Measurements from ENCODE around the gene EXOC6B. TPM values are rescaled to one million over a fixed set of nuclear protein-coding genes. Genes with fewer than 3 reads are reported as not detected.

EXOC6B gene
- total RNA-seq, 1 donor from 2014 or later: 8.4 TPM

DNA sequence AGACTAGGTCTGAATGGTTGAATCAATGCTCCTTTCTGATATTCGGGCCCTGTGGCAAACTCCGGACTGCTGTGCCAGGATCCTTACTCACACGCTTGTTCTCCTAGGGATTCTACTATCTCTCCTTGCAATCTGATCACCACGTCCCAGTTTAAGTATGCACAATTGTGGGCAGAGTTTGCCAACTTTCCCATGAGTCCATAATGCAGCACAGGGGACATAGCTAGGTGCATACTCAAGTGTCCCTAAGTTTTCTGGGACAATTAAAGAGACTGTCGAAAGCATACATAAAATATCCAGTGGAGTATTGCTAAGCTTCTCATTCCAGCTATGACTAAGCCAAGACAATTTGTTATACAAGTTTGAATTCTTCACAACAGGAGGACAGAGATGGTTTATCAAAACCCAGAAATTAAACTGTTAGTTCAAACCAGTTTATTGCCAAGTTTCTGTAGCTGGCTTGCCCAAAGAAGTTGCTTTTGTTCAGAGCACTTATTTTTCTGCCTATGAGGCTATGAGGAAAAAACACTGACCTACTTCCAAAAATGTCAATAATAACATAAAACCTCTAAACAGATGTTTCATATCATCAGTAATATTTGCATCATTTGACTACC is 136.1 kb downstream of the EXOC6B start:
- no peak overlapping the region for H3K27ac Mint-ChIP-seq
- no peak for DNase-seq
- no peaks in the 10 kb centered on the region for H3K27me3 Mint-ChIP-seq
- no peaks in the 10 kb centered on the region for H3K4me1 Mint-ChIP-seq
- intact Hi-C loops (cut with micrococcal nuclease): no loop called here
- H3K36me3 Mint-ChIP-seq (ENCODE audit: low read depth): no peaks in the 10 kb centered on the region
- H3K9me3 Mint-ChIP-seq: no peaks in the 10 kb centered on the region
- H3K4me3 Mint-ChIP-seq: no peak overlapping the region

DNA sequence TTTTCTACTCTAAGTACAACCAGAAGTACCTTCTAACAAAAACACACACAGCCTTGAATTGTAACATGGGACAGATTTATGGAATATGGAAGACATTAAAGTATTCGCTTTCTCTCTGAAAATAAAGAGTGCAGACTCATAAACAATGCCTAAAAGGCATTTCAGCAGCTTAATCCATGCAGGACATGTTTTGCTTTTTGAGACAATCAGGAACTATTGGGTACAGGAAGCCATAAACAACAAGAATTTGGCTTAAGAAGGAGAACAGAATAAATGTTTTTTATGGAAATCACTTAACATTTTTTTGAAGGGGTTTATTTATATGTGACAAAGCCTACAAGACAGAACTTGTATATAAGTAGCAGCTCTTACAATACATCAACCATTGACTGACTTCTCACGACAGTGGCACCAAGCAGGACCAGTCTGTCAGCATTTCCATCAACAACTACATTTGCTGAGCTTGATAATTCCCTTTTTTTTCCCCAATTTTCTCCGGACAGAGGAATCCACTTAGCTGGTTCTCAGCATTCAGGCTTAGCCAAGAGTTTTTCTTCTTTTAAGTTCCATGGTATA is 140.1 kb downstream of the EXOC6B start:
- intact Hi-C loops (cut with micrococcal nuclease): no loop called here
- H3K27ac Mint-ChIP-seq: no peak overlapping the region
- no peaks in the 10 kb centered on the region for H3K4me1 Mint-ChIP-seq
- H3K27me3 Mint-ChIP-seq: no peaks in the 10 kb centered on the region
- no peaks in the 10 kb centered on the region for H3K36me3 Mint-ChIP-seq (ENCODE audit: low read depth)
- no peak for DNase-seq
- H3K9me3 Mint-ChIP-seq: no peaks in the 10 kb centered on the region
- no peak overlapping the region for H3K4me3 Mint-ChIP-seq

DNA sequence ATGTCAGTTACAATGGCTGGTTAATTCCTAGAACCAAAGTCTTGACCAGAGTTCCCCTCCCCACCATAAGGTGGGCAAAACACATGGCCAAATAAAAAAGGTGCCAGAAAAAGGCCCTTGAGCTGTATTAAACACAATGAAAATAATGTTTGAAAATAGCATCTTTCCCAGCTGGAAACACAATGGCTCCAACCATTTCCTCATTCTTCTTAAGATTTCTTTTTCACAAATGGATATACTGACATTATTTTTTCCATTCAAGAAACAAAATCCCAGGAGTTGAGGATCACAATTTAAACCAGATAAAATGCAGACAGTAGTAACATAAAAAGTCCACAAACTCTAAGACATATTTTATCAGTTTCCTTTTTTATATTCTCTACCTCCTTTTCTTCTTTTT is 143.8 kb downstream of the EXOC6B start:
- H3K27ac Mint-ChIP-seq: no peak overlapping the region
- DNase-seq: no peak
- H3K36me3 Mint-ChIP-seq (ENCODE audit: low read depth): no peaks in the 10 kb centered on the region
- no peaks in the 10 kb centered on the region for H3K9me3 Mint-ChIP-seq
- H3K4me3 Mint-ChIP-seq: no peak overlapping the region
- no peaks in the 10 kb centered on the region for H3K4me1 Mint-ChIP-seq
- intact Hi-C loops (cut with micrococcal nuclease): no loop called here
- no peaks in the 10 kb centered on the region for H3K27me3 Mint-ChIP-seq

DNA sequence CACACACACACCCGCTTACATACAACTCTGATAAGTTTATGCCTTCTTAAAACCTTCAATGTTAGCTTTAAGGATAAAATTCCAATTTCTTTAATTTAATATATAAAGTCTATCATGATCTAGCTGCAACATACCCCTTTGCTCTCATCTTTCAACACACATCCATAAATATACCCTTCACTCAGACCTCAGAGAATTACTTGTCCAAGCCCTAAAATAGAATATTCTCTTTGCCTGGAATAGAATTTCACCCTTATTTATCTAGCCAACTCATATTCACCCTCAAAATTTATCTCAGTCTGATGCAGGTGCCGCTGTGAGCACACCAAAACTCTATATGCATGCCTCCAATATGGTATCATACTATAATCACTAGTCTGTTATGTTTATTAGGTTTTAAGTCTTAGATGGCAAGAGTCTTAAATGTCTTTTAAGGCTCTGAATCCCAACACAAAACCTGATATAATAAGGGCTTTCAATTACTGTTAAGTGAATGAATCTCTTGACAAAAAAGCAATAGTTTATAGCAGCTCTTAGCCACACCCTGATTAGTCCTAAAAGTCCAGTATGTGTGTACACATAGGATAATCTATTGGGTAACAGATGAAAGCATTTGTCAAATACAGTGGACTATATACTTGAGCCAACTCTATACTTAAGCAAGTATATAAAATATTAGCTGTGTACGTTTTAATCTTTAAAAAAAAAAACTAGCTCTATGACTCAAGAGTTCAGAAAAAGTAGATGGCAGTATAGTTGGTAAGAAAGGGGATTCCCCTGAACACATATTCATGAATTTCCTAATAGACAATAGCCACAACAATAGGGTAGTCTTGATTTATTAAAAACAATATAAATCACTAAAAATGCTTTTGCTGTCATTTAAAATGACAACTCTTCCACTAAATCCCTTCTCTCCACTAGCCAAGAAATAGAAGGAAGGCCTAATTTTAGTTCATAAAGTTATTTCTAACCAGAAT is 144.5 kb downstream of the EXOC6B start:
- H3K36me3 Mint-ChIP-seq (ENCODE audit: low read depth): no peaks in the 10 kb centered on the region
- no peaks in the 10 kb centered on the region for H3K27me3 Mint-ChIP-seq
- H3K4me1 Mint-ChIP-seq: no peaks in the 10 kb centered on the region
- no peak overlapping the region for H3K4me3 Mint-ChIP-seq
- H3K9me3 Mint-ChIP-seq: no peaks in the 10 kb centered on the region
- intact Hi-C loops (cut with micrococcal nuclease): no loop called here
- DNase-seq: no peak
- no peak overlapping the region for H3K27ac Mint-ChIP-seq

DNA sequence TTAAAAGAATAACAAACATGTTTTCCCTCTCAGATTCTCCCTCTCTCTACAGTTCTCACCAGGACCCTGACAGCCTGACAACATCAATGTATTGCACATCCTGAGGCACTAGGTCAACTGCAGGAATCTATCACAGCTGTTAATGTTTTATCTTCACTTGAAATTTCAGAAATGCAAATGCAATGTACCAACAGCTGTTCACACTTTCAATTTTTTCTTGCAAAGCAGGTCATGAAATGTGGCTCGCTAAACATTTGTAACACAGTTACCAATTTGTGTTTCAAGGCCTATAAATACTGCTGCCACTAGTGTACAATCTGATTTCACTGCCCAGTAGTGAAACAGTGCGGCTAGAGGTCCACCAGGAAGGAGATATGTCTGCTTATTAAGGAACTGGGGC is 147.8 kb downstream of the EXOC6B start:
- intact Hi-C loops (cut with micrococcal nuclease): no loop called here
- Mint-ChIP-seq H3K4me3 (no peak overlapping the region), H3K9me3 (no peaks in the 10 kb centered on the region), H3K36me3 (ENCODE audit: low read depth) (no peaks in the 10 kb centered on the region), H3K27me3 (no peaks in the 10 kb centered on the region), H3K27ac (no peak overlapping the region), H3K4me1 (no peaks in the 10 kb centered on the region)
- no peak for DNase-seq

DNA sequence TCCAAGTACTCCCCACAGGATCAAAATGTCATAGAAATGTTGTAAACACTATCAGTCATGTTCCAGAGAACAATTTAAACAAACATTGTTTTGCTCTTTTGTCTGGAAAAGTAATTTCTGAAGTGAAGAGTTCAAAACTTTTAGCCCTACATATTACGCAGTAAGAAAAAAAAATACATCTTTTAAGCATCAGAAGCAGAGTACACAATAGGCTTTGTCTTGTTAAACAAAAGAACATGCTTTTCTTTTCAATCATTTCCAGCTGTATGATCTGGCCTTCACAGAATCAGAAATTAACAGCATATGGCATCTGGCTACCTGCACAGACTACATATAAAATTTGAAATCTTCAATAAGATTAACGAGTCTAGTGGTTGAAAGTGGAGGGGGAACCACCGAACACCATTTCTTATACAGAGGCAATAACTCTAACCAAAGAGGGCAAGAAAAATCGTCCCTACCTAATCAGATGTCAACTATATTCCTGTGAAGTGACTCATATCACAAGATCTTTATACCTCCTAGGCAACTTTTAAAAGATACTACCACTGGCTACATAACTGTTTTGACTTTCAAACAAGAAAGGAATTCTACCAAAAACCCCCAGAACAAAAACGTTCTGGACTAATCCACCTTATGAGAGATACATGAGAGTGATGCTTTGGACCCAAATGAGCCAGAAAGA is 149.3 kb downstream of the EXOC6B start:
- no peak for DNase-seq
- no peaks in the 10 kb centered on the region for H3K36me3 Mint-ChIP-seq (ENCODE audit: low read depth)
- no peaks in the 10 kb centered on the region for H3K27me3 Mint-ChIP-seq
- no peaks in the 10 kb centered on the region for H3K4me1 Mint-ChIP-seq
- no peaks in the 10 kb centered on the region for H3K9me3 Mint-ChIP-seq
- no peak overlapping the region for H3K27ac Mint-ChIP-seq
- intact Hi-C loops (cut with micrococcal nuclease): no loop called here
- H3K4me3 Mint-ChIP-seq: no peak overlapping the region

DNA sequence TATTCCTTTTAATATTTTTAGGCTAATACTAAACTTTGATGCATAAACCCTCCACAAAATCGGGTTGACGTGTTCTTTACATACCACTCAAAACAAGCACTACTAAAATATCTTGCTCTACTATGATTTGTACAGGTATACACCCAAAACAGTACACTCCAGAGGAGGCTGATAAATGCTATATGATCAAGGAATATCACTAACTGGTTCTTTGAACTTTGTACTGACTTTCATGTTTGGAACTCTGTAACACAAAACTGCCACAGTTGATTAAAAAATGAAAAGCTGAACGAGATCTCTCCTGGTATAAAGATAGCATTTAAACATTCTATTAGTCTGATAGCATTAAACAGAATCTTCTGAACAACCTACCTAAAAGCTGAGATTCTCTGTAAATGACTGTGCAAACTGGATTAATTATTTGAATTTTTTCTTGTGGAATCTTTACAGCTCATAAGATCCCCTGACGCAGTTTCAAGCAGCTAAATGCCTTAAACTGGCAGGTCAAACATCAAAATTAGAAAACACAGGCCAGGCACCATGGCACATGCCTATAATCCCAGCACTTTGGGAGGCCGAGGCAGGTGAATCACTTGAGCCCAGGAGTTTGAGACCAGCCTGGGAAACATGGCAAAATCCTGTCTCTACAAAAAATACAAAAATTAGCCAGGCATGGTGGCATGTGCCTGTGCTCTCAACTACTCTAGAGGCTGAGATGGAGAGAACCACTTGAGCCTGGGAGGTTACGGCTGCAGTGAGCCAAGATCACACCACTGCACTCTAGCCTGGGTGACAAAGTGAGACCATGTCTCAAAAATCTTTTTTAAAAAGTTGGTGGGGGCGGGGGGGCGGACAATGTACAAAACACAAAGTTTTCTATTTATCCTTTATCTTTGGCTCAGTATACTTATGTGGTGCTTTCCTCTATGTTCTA is 150.6 kb downstream of the EXOC6B start:
- Mint-ChIP-seq H3K27me3 (no peaks in the 10 kb centered on the region), H3K9me3 (no peaks in the 10 kb centered on the region), H3K4me1 (no peaks in the 10 kb centered on the region), H3K4me3 (no peak overlapping the region), H3K36me3 (ENCODE audit: low read depth) (no peaks in the 10 kb centered on the region), H3K27ac (no peak overlapping the region)
- DNase-seq: no peak
- intact Hi-C loops (cut with micrococcal nuclease): no loop called here

DNA sequence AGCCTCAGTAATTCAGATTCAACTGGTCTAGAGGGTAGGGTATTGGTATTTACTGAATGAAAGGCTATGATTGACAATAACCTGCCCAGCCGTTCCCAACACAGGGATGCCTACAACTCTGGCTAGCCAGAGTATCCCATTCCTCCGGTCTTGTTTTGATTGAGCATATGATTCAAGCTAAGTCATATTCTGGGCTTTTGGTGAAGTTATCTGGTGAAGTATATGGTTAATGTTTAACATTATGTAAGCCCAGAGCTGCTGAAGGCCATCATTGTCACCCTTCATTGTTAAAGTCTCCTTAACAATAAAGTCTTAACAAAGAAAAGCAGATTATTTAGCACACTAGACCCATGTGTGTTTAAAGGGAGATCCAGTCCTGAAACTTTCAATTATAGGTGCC is 152.6 kb downstream of the EXOC6B start:
- DNase-seq: no peak
- no peaks in the 10 kb centered on the region for H3K4me1 Mint-ChIP-seq

DNA sequence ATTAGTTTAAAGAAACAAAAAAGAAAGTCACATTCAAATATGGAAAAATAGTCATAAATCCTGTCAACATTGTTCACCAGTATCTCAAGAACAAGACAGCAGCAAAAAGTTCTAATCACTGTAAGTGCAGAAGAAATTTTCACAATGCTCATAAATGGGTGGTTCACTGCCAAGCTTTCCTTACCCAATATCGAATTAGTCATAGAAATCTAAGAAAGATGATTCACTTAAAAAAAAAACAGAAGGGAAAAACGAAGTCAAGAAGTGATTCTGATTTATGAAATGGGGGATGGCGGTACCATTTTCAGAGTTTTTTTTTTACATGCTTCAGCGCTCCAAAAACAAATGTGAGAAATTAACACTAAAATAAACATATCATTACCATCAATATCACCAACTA is 156.7 kb downstream of the EXOC6B start:
- no peaks in the 10 kb centered on the region for H3K36me3 Mint-ChIP-seq (ENCODE audit: low read depth)

More for the DNA sequence above, 152.6 kb downstream of the EXOC6B start:
- no peak overlapping the region for H3K27ac Mint-ChIP-seq
- no peak overlapping the region for H3K4me3 Mint-ChIP-seq
- H3K36me3 Mint-ChIP-seq (ENCODE audit: low read depth): no peaks in the 10 kb centered on the region
- no peaks in the 10 kb centered on the region for H3K27me3 Mint-ChIP-seq
- intact Hi-C loops (cut with micrococcal nuclease): no loop called here
- H3K9me3 Mint-ChIP-seq: no peaks in the 10 kb centered on the region

DNA sequence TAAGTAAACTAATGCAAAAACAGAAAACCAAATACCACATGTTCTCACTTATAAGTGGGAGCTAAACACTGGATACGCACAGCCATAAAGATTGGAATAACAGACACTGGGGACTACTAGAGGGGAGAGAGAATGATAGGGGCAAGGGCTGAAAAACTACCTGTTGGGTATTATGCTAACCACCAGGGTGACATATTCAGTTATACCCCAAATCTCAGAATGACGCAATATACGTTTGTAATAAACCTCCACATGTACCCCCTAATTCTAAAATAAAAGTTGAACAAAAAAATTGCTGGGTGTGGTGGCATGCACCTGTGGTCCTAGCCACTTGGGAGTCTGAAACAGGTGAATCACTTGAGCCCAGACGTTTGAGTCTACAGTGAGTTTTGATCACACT is 157.2 kb downstream of the EXOC6B start:
- Mint-ChIP-seq H3K9me3 (no peaks in the 10 kb centered on the region), H3K4me3 (no peak overlapping the region), H3K36me3 (ENCODE audit: low read depth) (no peaks in the 10 kb centered on the region), H3K27ac (no peak overlapping the region), H3K27me3 (no peaks in the 10 kb centered on the region), H3K4me1 (no peaks in the 10 kb centered on the region)
- intact Hi-C loops (cut with micrococcal nuclease): no loop called here
- DNase-seq: no peak

More for the DNA sequence above, 156.7 kb downstream of the EXOC6B start:
- no peaks in the 10 kb centered on the region for H3K4me1 Mint-ChIP-seq
- no peak for DNase-seq
- no peak overlapping the region for H3K4me3 Mint-ChIP-seq
- H3K9me3 Mint-ChIP-seq: no peaks in the 10 kb centered on the region
- no peaks in the 10 kb centered on the region for H3K27me3 Mint-ChIP-seq
- H3K27ac Mint-ChIP-seq: no peak overlapping the region
- intact Hi-C loops (cut with micrococcal nuclease): no loop called here

DNA sequence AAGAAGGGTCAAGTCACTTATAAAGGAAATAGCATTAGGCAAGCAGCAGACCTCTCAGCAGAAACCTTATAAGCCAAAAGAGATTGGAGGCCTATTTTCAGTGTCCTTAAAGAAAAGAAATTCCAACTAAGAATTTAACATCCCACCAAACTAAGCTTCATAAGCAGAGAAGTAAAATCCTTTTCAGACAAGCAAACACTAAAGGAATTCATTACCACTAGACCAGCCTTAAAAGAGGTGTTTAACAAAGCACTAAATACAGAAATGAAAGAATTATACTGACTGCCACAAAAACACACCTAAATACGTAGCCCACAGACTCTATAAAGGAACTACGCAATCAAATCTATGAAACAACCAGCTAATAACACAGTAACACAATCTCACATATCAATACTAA is 160.4 kb downstream of the EXOC6B start:
- H3K4me1 Mint-ChIP-seq: no peaks in the 10 kb centered on the region
- H3K9me3 Mint-ChIP-seq: no peaks in the 10 kb centered on the region
- no peaks in the 10 kb centered on the region for H3K27me3 Mint-ChIP-seq
- no peak overlapping the region for H3K27ac Mint-ChIP-seq
- intact Hi-C loops (cut with micrococcal nuclease): no loop called here
- no peak for DNase-seq
- no peaks in the 10 kb centered on the region for H3K36me3 Mint-ChIP-seq (ENCODE audit: low read depth)
- no peak overlapping the region for H3K4me3 Mint-ChIP-seq

DNA sequence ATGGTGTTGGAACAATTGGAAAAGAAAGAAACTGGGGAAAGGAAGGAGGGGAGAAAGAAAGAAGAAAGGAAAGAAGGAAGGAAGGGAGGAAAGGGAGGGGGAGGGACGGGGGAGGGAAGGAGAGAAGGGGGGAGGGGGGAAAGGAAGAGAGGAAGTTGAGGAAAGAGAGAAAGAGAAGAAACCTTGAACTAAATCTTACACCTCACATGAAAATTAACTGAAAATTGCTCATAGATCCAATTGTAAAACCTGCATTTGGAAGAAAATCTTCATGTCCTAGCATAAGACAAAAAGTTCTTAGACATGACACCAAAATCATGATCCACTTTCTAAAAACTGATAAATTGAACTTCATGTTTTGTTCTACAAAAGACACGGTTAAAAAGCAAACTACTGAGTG is 163.8 kb downstream of the EXOC6B start:
- H3K36me3 Mint-ChIP-seq (ENCODE audit: low read depth): no peaks in the 10 kb centered on the region
- H3K27ac Mint-ChIP-seq: no peak overlapping the region
- H3K4me1 Mint-ChIP-seq: no peaks in the 10 kb centered on the region
- DNase-seq: no peak
- intact Hi-C loops (cut with micrococcal nuclease): no loop called here
- no peaks in the 10 kb centered on the region for H3K9me3 Mint-ChIP-seq
- no peaks in the 10 kb centered on the region for H3K27me3 Mint-ChIP-seq
- H3K4me3 Mint-ChIP-seq: no peak overlapping the region

DNA sequence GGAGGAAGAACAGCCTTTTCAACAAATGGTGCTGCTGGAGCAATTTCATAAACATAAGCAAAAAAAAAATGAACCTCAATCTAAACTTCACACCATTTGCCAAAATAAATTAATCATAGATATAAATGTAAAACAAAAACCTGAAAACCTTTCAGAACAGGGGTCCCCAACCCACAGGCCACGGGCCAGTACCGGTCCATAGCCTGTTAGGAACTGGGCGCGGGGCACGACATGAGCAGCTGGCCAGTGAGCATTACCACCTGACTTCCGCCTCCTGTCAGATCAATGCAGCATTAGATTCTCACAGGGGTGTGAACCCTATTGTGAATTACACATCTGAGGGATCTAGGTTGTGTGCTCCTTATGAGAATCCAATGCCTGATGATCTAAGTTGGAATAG is 176.0 kb downstream of the EXOC6B start:
- H3K27ac Mint-ChIP-seq: no peak overlapping the region
- H3K36me3 Mint-ChIP-seq (ENCODE audit: low read depth): no peaks in the 10 kb centered on the region
- intact Hi-C loops (cut with micrococcal nuclease): no loop called here
- no peaks in the 10 kb centered on the region for H3K4me1 Mint-ChIP-seq
- no peaks in the 10 kb centered on the region for H3K9me3 Mint-ChIP-seq
- no peaks in the 10 kb centered on the region for H3K27me3 Mint-ChIP-seq
- H3K4me3 Mint-ChIP-seq: no peak overlapping the region
- no peak for DNase-seq
